Aorta (tissue), 5 donors: ENCODE results near the gene PCED1B. TPM values are rescaled to one million over a fixed set of nuclear protein-coding genes. Genes with fewer than 3 reads are reported as not detected.
"Not testable (repeated sequence)": the region's sequence is repeated elsewhere in the genome, so short reads cannot be mapped to it uniquely, and the experiment has no call there.

Experiments used
- ATAC-seq: fragments of 200-7000 bp; cut with Tn5 transposase; one replicate; pipeline ENCODE4 v1.9.1; 2022; ENCODE audit warnings: moderate library complexity; ENCODE audit not compliant: low FRiP score
- DNase-seq, 2 donors: peaks; one replicate each; pipeline ENCODE4 v3.0.0-alpha.2; 2020
- H3K27ac ChIP-seq, 2 donors: one replicate each; pipeline ENCODE4 v1.5.1; 2013; ENCODE audit warnings: low read length in 2 of 2, mild to moderate bottlenecking in 2 of 2, moderate library complexity in 2 of 2, control low read depth in 1 of 2, inconsistent platforms in 1 of 2, low read depth in 1 of 2
- H3K27me3 ChIP-seq, 2 donors: one replicate each; pipeline ENCODE4 v1.6.1; 2013; ENCODE audit warnings: control low read depth in 1 of 2, low read length in 1 of 2, mild to moderate bottlenecking in 1 of 2, moderate library complexity in 1 of 2; ENCODE audit not compliant: insufficient read depth in 2 of 2, control insufficient read depth in 1 of 2
- H3K36me3 ChIP-seq, 2 donors: one replicate each; pipeline ENCODE4 v1.6.1; 2013; ENCODE audit warnings: control low read depth in 1 of 2, low read length in 1 of 2, mild to moderate bottlenecking in 1 of 2; ENCODE audit not compliant: insufficient read depth in 2 of 2, control insufficient read depth in 1 of 2
- H3K4me1 ChIP-seq, 2 donors: one replicate each; pipeline ENCODE4 v1.6.1; 2013; ENCODE audit warnings: low read length in 2 of 2, control low read depth in 1 of 2, mild to moderate bottlenecking in 1 of 2, moderate library complexity in 1 of 2; ENCODE audit not compliant: insufficient read depth in 2 of 2, control insufficient read depth in 1 of 2
- H3K4me3 ChIP-seq, 2 donors: one replicate each; pipeline ENCODE4 v1.5.1; 2013; ENCODE audit warnings: low read length in 2 of 2, control low read depth in 1 of 2, mild to moderate bottlenecking in 1 of 2
- H3K9me3 ChIP-seq: one replicate; pipeline ENCODE4 v1.6.1; 2013; ENCODE audit warnings: mild to moderate bottlenecking, low read length; ENCODE audit not compliant: control insufficient read depth
- WGBS, 2 donors: extraction: QIAGEN DNeasy Blood & Tissue Kit; methylation state at CpG; one replicate each; pipeline ENCODE4 v1.1.7; 2013; 5-methylcytosine and 5-hydroxymethylcytosine counted together
- intact Hi-C, 2 donors: fragments of 100-400 bp; cut with DNase I; formaldehyde crosslinking; loops; one replicate each; pipeline versions ENCODE4 v1.14.2 to v1.15.0; 2022
- polyA plus RNA-seq, 2 donors: library from polyadenylated mRNA; stranded (reverse); fragments of 200-250 nt; gene quantifications; one replicate each; pipeline ENCODE4 v1.2.3, GENCODE V29; 2013
- total RNA-seq, 2 donors: library from RNA; stranded (reverse); fragmentation: NEBNext Ultra II Directional; extraction: Animal tissue kit (Norgen Biotek cat#: 25700); gene quantifications; one replicate each; pipeline ENCODE4 v1.2.1, GENCODE V29; 2021
- donor health status: healthy with polysubstance abuse.
- donor health status: Bipolar disorder and iron deficiency.
- donor health status: DM: no; HTN: no; CAD: no.
- donor health status: DM: no; HTN: no; CAD: no.
- donor health status: DM: yes; HTN: yes; CAD: no.

Gene PCED1B
- total and polyA plus RNA-seq, 4 donors: 2.0 to 12.6 (median 11.6) TPM

- no peaks in the 10 kb centered on the region for H3K9me3 ChIP-seq
- no peak overlapping the region for H3K27ac ChIP-seq
- intact Hi-C loops: no loop called here
- H3K4me3 ChIP-seq: no peak overlapping the region
- no peak for DNase-seq
- no peaks in the 10 kb centered on the region for H3K27me3 ChIP-seq
- H3K4me1 ChIP-seq: no peaks in the 10 kb centered on the region
- no peak for ATAC-seq
- WGBS, 2 donors: 69 to 74% methylated on average over 3 of the region's 3 CpGs
- H3K36me3 ChIP-seq: peaks cover 0 to 4% of the 10 kb centered on the region in 2 donors
These were observed 134.0 kb downstream of the PCED1B start for GRCh38 chr12:47213396-47213795.

GRCh38 chr12:47214001-47214619, 134.7 kb downstream of the PCED1B start:
- Histone ChIP-seq H3K4me3 (no peak overlapping the region), H3K36me3 (peaks cover 0 to 4% of the 10 kb centered on the region in 2 donors), H3K27me3 (no peaks in the 10 kb centered on the region), H3K27ac (no peak overlapping the region), H3K4me1 (no peaks in the 10 kb centered on the region), H3K9me3 (no peaks in the 10 kb centered on the region)
- 73 to 74% methylated on average over 3 of the region's 3 CpGs for WGBS, 2 donors
- intact Hi-C loops: no loop called here
- DNase-seq (no peak), ATAC-seq (no peak)

- H3K4me1 ChIP-seq: peaks cover 0 to 2% of the 10 kb centered on the region in 2 donors
- intact Hi-C loops: no loop called here
- ATAC-seq (no peak), DNase-seq (no peak)
- no peaks in the 10 kb centered on the region for H3K27me3 ChIP-seq
- H3K36me3 ChIP-seq: peaks cover 0 to 4% of the 10 kb centered on the region in 2 donors
- no peak overlapping the region for H3K4me3 ChIP-seq
- 98% methylated on average over 7 of the region's 7 CpGs for WGBS, 2 donors
- no peaks in the 10 kb centered on the region for H3K9me3 ChIP-seq
- H3K27ac ChIP-seq: no peak overlapping the region
These were observed 135.3 kb downstream of the PCED1B start for GRCh38 chr12:47214771-47215170.

GRCh38 chr12:47216150-47216677, 136.8 kb downstream of the PCED1B start:
- H3K4me1 ChIP-seq: peaks cover 0 to 2% of the 10 kb centered on the region in 2 donors
- intact Hi-C loops: no loop called here
- H3K9me3 ChIP-seq: no peaks in the 10 kb centered on the region
- DNase-seq: peak in 1 of 2 donors; percentile 77
- H3K27ac ChIP-seq: no peak overlapping the region
- WGBS, 2 donors: 84 to 86% methylated on average over 8 of the region's 8 CpGs
- H3K36me3 ChIP-seq: peaks cover 0 to 4% of the 10 kb centered on the region in 2 donors
- no peak overlapping the region for H3K4me3 ChIP-seq
- H3K27me3 ChIP-seq: no peaks in the 10 kb centered on the region
- ATAC-seq: peak; percentile 57

GRCh38 chr12:47217595-47217869, 138.1 kb downstream of the PCED1B start:
- DNase-seq, H3K36me3 ChIP-seq, H3K27ac ChIP-seq, H3K9me3 ChIP-seq, ATAC-seq, H3K4me3 ChIP-seq, intact Hi-C loops, H3K4me1 ChIP-seq, H3K27me3 ChIP-seq: not testable (repeated sequence)
- WGBS, 2 donors: 97% methylated on average over 8 of the region's 8 CpGs

- Histone ChIP-seq H3K27ac (no peak overlapping the region), H3K9me3 (no peaks in the 10 kb centered on the region), H3K27me3 (no peaks in the 10 kb centered on the region), H3K4me3 (no peak overlapping the region), H3K4me1 (peaks cover 0 to 2% of the 10 kb centered on the region in 2 donors), H3K36me3 (peaks cover 0 to 4% of the 10 kb centered on the region in 2 donors)
- DNase-seq: no peak
- intact Hi-C loops: no loop called here
- WGBS, 2 donors: 91 to 92% methylated on average over 8 of the region's 8 CpGs
- ATAC-seq: no peak
These were observed 138.8 kb downstream of the PCED1B start for GRCh38 chr12:47218191-47218654.

- Histone ChIP-seq H3K36me3 (peaks cover 0 to 4% of the 10 kb centered on the region in 2 donors), H3K9me3 (no peaks in the 10 kb centered on the region), H3K27me3 (no peaks in the 10 kb centered on the region), H3K4me1 (peaks cover 0 to 2% of the 10 kb centered on the region in 2 donors), H3K4me3 (no peak overlapping the region), H3K27ac (no peak overlapping the region)
- 51 to 55% methylated on average over 3 of the region's 3 CpGs for WGBS, 2 donors
- ATAC-seq: no peak
- no peak for DNase-seq
- intact Hi-C loops: no loop called here
These were observed 139.8 kb downstream of the PCED1B start for GRCh38 chr12:47219243-47219642.

- intact Hi-C loops: no loop called here
These were observed 142.0 kb downstream of the PCED1B start for GRCh38 chr12:47221256-47222023.

More at GRCh38 chr12:47221256-47222023, 142.0 kb downstream of the PCED1B start:
- H3K27me3 ChIP-seq: no peaks in the 10 kb centered on the region
- no peak overlapping the region for H3K27ac ChIP-seq
- H3K4me3 ChIP-seq: no peak overlapping the region
- H3K4me1 ChIP-seq: peaks cover 0 to 2% of the 10 kb centered on the region in 2 donors
- no peaks in the 10 kb centered on the region for H3K9me3 ChIP-seq
- no peak for DNase-seq
- H3K36me3 ChIP-seq: peaks cover 0 to 2% of the 10 kb centered on the region in 2 donors
- 98 to 100% methylated on average over 2 of the region's 2 CpGs for WGBS, 2 donors
- ATAC-seq: no peak
